Activated naive CD8-positive, alpha-beta T cell (primary cell): ENCODE results near the gene KIAA1328.

ENCODE experiments used
- H3K27ac Mint-ChIP-seq: one replicate; pipeline ENCODE4 v1.8.0; 2021; ENCODE audit warnings: mixed read lengths
- H3K27me3 Mint-ChIP-seq: one replicate; pipeline ENCODE4 v1.8.0; 2021; ENCODE audit warnings: mixed read lengths
- H3K36me3 Mint-ChIP-seq: one replicate; pipeline ENCODE4 v1.8.0; 2021; ENCODE audit warnings: mixed read lengths
- H3K4me1 Mint-ChIP-seq: one replicate; pipeline ENCODE4 v1.8.0; 2021; ENCODE audit warnings: low read depth, mixed read lengths
- H3K4me3 Mint-ChIP-seq: one replicate; pipeline ENCODE4 v1.8.0; 2021; ENCODE audit warnings: mild to moderate bottlenecking, mixed read lengths
- H3K9me3 Mint-ChIP-seq: one replicate; pipeline ENCODE4 v1.8.0; 2021; ENCODE audit warnings: low read depth, mixed read lengths

KIAA1328 gene

DNA sequence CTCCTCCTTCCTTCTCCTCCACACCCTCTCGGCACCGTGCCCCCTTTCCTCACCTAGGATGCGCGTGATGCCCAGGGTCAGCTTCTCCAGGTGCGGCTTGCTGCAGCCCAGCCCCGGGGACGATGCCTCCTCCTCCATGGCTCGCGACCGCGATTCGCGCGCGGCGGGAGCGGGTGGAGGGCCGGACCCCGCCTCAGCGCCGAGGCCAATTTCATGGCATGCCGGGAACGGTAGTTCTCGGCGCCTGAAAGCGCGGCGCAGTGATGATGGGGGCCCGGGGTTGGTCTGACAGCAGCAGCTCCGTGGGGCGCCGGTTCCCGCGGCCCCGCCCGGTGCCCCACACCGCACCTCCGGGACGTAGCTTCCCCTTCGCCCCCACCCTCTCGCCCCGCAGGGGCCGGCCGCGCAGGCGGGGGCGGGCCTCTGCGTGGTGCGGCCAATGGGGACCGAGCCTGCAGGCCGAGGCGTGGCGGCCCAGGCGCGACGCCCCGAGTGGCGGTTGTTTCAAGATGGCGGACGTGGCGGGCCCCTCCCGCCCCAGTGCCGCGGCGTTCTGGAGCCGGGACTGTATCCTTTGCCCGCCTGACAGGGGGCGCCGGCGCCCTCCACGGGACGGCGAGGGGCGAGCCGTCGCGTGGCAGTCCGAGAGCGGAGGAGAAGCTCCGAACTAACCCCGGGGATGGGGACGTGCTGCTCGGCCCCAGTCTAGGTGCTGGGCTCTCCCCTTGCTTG, at the start of gene KIAA1328, which contains the start of gene TPGS2:
KIAA1328 (plus strand) TSS at position 498 of the 732 bp plus-strand sequence; CDS start at position 510, 12 bp downstream.
TPGS2 (minus strand) TSS at position 373 of the 732 bp plus-strand sequence; CDS start at position 138, 235 bp downstream.
- peak within 1 kb of the TSS; percentile 91 for H3K4me3 Mint-ChIP-seq
- peak within 1 kb of the TSS; percentile 94 for H3K27ac Mint-ChIP-seq
- H3K4me1 Mint-ChIP-seq: peaks cover 48% of the 10 kb centered on the region
- H3K9me3 Mint-ChIP-seq: no peaks in the 10 kb centered on the region
- no peaks in the 10 kb centered on the region for H3K27me3 Mint-ChIP-seq
- H3K36me3 Mint-ChIP-seq: peaks cover 4% of the 10 kb centered on the region

GRCh38 chr18:36780748-36781147, 48.2 kb upstream of the KIAA1328 start:
- Mint-ChIP-seq H3K36me3 (peaks cover 11% of the 10 kb centered on the region), H3K9me3 (no peaks in the 10 kb centered on the region), H3K4me3 (no peak overlapping the region), H3K27ac (no peak overlapping the region), H3K4me1 (no peaks in the 10 kb centered on the region), H3K27me3 (no peaks in the 10 kb centered on the region)

DNA sequence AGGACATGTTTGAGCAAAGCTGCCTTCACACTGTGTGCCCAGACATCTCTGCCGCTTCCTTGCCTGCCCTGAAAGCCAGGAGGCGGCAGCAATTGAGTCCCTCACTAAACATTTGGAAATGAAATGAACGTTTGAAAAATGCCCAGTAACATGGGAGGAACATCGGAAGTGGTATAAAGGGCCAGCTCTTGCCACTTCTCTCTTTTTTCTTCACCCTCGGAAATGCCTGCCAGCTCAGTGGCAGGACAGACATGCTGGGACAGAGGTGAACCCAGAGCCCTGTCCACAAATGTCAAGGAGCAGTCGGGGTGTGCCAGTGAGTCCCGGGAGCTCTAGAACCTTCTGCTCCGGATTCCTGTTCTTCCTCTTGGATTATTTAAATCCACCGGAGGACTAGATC, 46.2 kb upstream of the KIAA1328 start:
- H3K36me3 Mint-ChIP-seq: peaks cover 20% of the 10 kb centered on the region
- H3K27me3 Mint-ChIP-seq: no peaks in the 10 kb centered on the region
- no peaks in the 10 kb centered on the region for H3K9me3 Mint-ChIP-seq
- H3K4me1 Mint-ChIP-seq: no peaks in the 10 kb centered on the region
- no peak overlapping the region for H3K4me3 Mint-ChIP-seq
- no peak overlapping the region for H3K27ac Mint-ChIP-seq

DNA sequence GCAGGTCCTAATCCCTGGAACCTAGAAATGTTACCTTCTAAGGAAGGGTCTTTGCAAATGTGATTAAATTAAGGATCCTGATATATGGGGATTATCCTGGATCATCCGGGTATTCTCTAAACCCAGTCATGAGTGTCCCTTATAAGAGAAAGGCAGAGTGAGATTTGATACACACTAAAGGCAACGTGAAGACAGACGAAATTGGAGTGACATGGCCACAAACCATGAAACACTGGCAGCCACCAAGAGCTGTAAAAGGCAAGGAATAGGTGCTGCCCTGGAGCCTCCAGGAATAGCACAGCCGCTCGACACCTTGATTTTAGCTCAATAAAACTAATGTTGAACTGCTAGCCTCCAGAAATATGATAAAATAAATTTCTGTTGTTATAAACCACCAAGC, 45.1 kb upstream of the KIAA1328 start:
- Mint-ChIP-seq H3K27ac (no peak overlapping the region), H3K4me1 (no peaks in the 10 kb centered on the region), H3K36me3 (peaks cover 20% of the 10 kb centered on the region), H3K27me3 (no peaks in the 10 kb centered on the region), H3K4me3 (no peak overlapping the region), H3K9me3 (no peaks in the 10 kb centered on the region)

DNA sequence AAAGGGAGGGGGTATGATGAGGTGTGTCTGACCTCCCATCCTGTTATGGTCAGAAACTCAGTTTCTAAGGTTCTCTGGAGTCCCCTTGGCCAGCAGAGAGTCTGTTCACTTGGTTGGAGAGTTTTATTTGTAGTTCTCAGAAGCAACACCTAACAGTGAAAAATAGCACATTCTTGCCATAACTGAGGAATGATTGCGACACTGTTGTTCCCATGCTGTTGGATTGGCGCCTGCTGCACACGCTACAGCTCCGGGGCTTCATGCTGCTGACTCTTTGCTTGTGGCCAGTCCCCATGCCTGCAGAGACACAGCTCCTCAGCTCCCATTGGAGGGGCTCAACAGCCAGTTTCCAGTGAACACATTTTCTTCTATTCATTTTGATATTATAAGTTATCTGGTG, 42.2 kb upstream of the KIAA1328 start:
- Mint-ChIP-seq H3K4me3 (no peak overlapping the region), H3K4me1 (no peaks in the 10 kb centered on the region), H3K27ac (no peak overlapping the region), H3K36me3 (peaks cover 34% of the 10 kb centered on the region), H3K9me3 (peaks cover 6% of the 10 kb centered on the region), H3K27me3 (no peaks in the 10 kb centered on the region)

DNA sequence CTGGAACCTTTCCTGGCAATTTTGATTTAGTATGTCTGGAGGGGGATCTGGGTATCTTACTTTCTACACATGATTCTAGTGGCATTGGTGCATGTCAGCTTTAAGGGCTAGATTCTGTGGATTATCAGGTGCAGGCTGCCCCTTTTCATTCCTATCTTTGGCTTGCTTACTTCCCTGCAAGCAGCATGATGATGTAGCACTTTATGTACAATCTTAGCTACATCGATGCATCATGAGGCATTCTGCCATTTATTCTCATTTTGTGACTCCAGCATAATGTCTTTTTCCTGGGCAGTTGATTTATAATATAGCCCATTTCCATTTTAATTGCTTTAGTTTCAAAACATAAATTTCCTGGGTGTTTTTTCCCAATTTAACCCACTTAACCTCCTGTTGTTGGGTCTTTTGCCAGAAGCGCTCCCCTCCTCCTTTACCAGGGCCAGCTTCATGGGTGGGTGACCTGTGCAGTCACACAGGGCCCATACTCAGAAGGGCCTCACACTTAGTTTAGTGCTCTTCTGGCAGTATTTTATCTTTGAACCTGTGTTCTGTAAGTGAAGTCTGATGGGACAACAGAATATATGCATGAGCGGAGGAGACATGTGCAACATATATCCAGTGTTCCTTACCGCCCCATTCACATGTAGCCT, 36.2 kb upstream of the KIAA1328 start:
- H3K27me3 Mint-ChIP-seq: no peaks in the 10 kb centered on the region
- H3K27ac Mint-ChIP-seq: no peak overlapping the region
- no peak overlapping the region for H3K4me3 Mint-ChIP-seq
- H3K4me1 Mint-ChIP-seq: no peaks in the 10 kb centered on the region
- H3K36me3 Mint-ChIP-seq: peaks cover 44% of the 10 kb centered on the region
- H3K9me3 Mint-ChIP-seq: peaks cover 6% of the 10 kb centered on the region

GRCh38 chr18:36798738-36799473, 30.0 kb upstream of the KIAA1328 start:
- Mint-ChIP-seq H3K9me3 (no peaks in the 10 kb centered on the region), H3K27me3 (no peaks in the 10 kb centered on the region), H3K4me3 (no peak overlapping the region), H3K4me1 (no peaks in the 10 kb centered on the region), H3K27ac (no peak overlapping the region), H3K36me3 (peaks cover 34% of the 10 kb centered on the region)

DNA sequence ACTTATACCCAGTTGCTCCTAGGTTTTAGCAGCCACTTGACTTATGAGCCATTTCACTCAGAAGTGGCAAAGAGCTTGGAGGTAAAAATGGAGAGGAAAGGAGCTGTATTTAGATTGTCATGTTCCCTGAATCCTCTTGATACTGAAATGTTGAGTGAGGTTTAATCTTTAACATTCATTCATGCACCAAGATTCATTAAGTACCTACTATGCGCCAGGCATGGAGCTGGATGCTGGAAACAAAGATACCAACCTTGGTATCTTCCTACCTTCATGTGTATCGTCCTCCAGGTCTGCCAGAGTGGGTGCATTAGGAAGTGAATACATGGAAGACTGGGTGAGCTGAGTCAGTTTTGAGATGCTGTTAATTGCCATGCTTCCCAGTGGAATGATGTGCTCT, 23.8 kb upstream of the KIAA1328 start:
- Mint-ChIP-seq H3K27ac (no peak overlapping the region), H3K9me3 (no peaks in the 10 kb centered on the region), H3K4me3 (no peak overlapping the region), H3K4me1 (peaks cover 4% of the 10 kb centered on the region), H3K36me3 (peaks cover 30% of the 10 kb centered on the region), H3K27me3 (no peaks in the 10 kb centered on the region)

DNA sequence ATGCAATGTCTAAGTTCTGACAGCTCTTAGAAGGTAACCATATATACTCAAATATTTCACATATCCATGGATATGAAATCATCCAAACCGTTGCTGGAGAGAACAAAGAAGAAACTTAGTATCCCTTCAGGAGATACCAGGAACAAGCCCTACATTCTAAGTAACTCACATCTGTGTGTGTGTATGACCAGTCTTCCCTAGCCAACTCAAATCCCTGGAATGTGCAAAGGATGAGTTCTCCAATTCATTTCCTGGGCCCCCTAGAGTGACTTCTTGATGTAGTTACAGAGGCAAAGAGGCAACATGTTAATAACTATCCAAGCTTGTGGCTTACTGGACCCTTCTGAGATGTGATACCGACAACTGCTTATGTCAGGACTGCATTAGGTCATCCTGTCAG, 20.2 kb upstream of the KIAA1328 start:
- Mint-ChIP-seq H3K4me1 (peaks cover 4% of the 10 kb centered on the region), H3K9me3 (no peaks in the 10 kb centered on the region), H3K27ac (no peak overlapping the region), H3K36me3 (peaks cover 18% of the 10 kb centered on the region), H3K4me3 (no peak overlapping the region), H3K27me3 (no peaks in the 10 kb centered on the region)

DNA sequence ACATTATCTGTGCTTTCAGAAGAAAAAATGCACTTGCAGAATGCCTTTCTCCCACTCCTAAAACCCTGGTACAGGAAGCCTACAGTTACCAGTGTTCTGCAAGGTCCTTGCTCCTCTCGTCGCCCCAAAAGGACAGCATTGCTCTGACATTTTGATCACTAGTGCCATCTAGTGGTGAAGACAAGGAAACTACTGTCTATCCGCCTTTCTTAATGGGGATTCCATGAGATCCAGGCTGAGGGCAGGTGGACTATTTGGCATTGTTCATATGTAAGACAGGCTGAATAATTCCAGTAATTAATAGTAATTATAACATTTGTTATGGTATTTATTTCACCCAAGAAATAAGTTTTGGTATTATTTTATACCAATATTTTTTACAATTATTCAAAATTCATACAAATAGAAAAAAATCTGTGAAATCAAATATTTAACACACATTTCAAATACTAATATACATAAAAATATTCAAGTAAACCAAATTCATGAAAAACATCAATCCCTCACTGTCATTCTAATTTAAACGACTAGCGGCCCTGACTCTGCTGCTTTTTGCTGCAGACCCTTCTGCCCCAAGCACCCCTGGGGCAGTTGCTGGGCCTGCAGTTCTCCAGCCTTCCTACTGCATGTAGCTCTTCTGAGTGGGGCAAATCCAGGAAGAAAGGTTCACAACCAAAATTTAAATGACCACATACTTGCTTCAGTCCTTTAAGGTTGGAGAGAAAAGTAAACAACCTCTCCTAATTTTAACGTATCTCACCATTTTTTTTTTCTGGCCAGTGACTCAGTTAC, 19.1 kb upstream of the KIAA1328 start:
- Mint-ChIP-seq H3K9me3 (no peaks in the 10 kb centered on the region), H3K36me3 (peaks cover 12% of the 10 kb centered on the region), H3K4me3 (no peak overlapping the region), H3K4me1 (peaks cover 4% of the 10 kb centered on the region), H3K27ac (no peak overlapping the region), H3K27me3 (no peaks in the 10 kb centered on the region)

- H3K9me3 Mint-ChIP-seq: no peaks in the 10 kb centered on the region
- no peak overlapping the region for H3K4me3 Mint-ChIP-seq
- peaks cover 10% of the 10 kb centered on the region for H3K36me3 Mint-ChIP-seq
- H3K27me3 Mint-ChIP-seq: no peaks in the 10 kb centered on the region
- H3K4me1 Mint-ChIP-seq: peaks cover 4% of the 10 kb centered on the region
- no peak overlapping the region for H3K27ac Mint-ChIP-seq
These were observed 17.5 kb upstream of the KIAA1328 start for GRCh38 chr18:36811430-36811829.

DNA sequence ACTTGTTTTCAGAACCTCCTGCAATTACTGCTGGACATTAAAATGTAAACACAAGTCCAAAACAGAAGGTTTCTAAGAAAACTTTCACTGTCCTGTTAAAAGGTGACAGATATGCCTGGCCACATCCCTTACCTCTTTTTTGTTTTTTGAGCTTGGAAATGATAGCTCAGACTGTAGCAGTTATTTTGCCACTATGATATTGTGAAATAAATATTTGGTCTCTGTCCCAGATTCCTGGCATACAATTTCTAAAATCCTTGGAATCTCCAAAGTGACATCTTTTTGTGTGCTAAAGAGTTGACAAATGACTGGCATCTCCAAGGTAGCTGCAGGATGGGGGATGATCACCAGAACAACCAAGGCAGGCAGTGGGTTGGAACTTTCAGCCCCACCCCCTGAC, 17.0 kb upstream of the KIAA1328 start:
- Mint-ChIP-seq H3K36me3 (peaks cover 8% of the 10 kb centered on the region), H3K4me3 (no peak overlapping the region), H3K9me3 (no peaks in the 10 kb centered on the region), H3K4me1 (peaks cover 4% of the 10 kb centered on the region), H3K27me3 (no peaks in the 10 kb centered on the region), H3K27ac (no peak overlapping the region)

DNA sequence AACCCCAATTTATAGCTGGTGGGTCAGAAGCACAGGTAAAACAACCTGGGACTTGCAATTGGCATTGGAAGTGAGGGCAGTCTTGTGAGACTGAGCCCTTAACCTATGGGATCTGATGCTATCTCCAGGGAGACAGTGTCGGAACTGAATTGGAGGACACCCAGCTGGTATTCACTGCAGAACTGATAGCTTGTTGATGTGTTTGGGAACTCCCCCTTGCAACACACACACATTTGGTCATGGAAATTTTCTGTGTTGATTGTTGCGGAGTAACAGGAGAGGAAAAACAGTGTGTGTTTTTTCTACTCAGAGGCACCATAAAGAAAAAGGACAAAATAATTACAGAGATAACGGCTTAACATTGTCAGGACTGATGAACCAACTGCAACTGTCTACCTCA, 16.2 kb upstream of the KIAA1328 start:
- Mint-ChIP-seq H3K27ac (no peak overlapping the region), H3K27me3 (no peaks in the 10 kb centered on the region), H3K36me3 (peaks cover 5% of the 10 kb centered on the region), H3K4me1 (peaks cover 4% of the 10 kb centered on the region), H3K9me3 (no peaks in the 10 kb centered on the region), H3K4me3 (no peak overlapping the region)

DNA sequence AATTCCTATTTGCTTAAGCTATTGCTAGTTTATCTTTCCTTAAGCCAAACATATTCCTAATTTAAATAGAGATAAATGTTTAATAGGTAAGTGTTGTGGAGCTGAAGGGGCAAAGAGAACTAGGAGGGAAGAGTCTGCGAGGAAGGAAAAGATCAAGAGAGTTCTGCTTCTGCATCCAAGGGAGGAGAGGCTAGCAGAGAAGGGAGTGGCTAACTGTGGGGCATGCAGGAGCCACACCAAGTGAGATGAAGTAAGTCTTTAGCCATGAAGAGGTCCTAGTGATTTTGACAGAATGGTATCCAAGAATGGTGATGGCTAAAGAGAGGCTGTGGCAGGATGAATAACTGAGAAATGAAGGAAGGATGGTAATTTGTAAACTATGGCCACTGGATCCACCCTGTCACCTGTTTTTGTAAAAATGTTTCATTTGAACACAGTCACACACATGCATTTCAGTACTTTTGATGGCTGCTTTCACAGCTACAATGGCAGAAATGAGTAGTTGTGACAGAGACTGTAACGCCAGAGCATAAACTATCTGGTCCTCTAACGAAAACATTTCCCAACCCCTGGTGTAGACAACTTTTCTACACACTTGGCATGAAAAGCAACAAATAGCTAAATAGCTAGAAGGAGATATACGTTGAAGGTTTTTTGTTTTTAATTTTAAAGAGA, 15.7 kb upstream of the KIAA1328 start:
- Mint-ChIP-seq H3K4me3 (no peak overlapping the region), H3K9me3 (no peaks in the 10 kb centered on the region), H3K27ac (peak overlapping the region; percentile 22), H3K4me1 (peaks cover 4% of the 10 kb centered on the region), H3K27me3 (no peaks in the 10 kb centered on the region), H3K36me3 (peaks cover 8% of the 10 kb centered on the region)
